ENCODE measurements around the gene ST8SIA2. TPM values are rescaled to one million over a fixed set of nuclear protein-coding genes. Genes with fewer than 3 reads are reported as not detected.

Gene ST8SIA2
- total RNA-seq, 1 donor from 2014 or later: 4.1 TPM

- TF ChIP-seq CTCF (IDR thresholded peaks at IDR 0.05; ENCODE audit: unreplicated experiment): no peak
- H3K36me3 Mint-ChIP-seq (ENCODE audit: low read depth, unreplicated experiment): no peaks in the 10 kb centered on the region
- H3K4me1 Mint-ChIP-seq (ENCODE audit: unreplicated experiment): peaks cover 4% of the 10 kb centered on the region
- no peaks in the 10 kb centered on the region for H3K9me3 Mint-ChIP-seq (ENCODE audit: unreplicated experiment)
- no peak overlapping the region for H3K4me3 Mint-ChIP-seq (ENCODE audit: unreplicated experiment)
- H3K27me3 Mint-ChIP-seq (ENCODE audit: unreplicated experiment): peaks cover 4% of the 10 kb centered on the region
- no peak for DNase-seq (ENCODE audit: low spot score)
- no peak overlapping the region for H3K27ac Mint-ChIP-seq (ENCODE audit: unreplicated experiment)
Measured at GRCh38 chr15:92460023-92460422, 66.3 kb downstream of the ST8SIA2 start.

DNA sequence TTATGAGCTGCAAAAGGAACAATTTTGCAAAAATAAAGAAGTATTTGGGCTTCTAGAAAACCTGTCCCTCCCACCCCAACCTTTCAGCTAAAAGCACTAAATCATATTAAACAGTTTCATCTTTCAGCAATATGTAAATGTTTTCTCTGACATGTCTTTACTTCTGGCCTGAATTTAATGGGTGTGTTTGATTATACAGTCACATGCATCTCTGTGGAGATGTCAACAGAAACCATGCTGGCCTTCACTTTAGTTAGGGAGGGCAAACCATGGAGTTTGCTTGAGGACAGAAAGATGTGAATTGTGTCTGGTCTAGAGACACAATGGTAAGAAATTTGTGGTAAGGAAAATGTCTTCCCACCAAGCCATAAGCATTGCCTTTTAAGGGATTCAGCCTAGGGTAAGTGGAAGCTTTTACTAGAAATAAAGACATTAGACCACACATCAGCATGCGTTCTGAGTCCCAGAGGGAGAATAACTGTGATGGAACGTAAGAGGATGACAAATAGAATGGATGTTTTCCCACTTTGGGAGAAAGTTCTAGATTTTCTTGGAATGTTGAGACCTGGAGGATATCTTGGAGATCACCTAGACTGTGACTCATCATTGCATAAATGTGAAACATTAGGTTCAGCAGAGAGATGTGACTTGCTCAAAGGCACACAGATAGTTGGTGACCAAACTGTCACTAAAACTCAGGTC, 68.9 kb downstream of the ST8SIA2 start:
- Mint-ChIP-seq H3K27me3 (ENCODE audit: unreplicated experiment) (peaks cover 4% of the 10 kb centered on the region), H3K4me3 (ENCODE audit: unreplicated experiment) (no peak overlapping the region), H3K27ac (ENCODE audit: unreplicated experiment) (no peak overlapping the region), H3K4me1 (ENCODE audit: unreplicated experiment) (peaks cover 4% of the 10 kb centered on the region), H3K36me3 (ENCODE audit: low read depth, unreplicated experiment) (no peaks in the 10 kb centered on the region), H3K9me3 (ENCODE audit: unreplicated experiment) (no peaks in the 10 kb centered on the region)
- no peak for DNase-seq (ENCODE audit: low spot score)
- no peak for TF ChIP-seq CTCF (IDR thresholded peaks at IDR 0.05; ENCODE audit: unreplicated experiment)

- Mint-ChIP-seq H3K27ac (ENCODE audit: unreplicated experiment) (no peak overlapping the region), H3K27me3 (ENCODE audit: unreplicated experiment) (peaks cover 4% of the 10 kb centered on the region), H3K9me3 (ENCODE audit: unreplicated experiment) (no peaks in the 10 kb centered on the region), H3K4me3 (ENCODE audit: unreplicated experiment) (no peak overlapping the region), H3K36me3 (ENCODE audit: low read depth, unreplicated experiment) (no peaks in the 10 kb centered on the region), H3K4me1 (ENCODE audit: unreplicated experiment) (peaks cover 4% of the 10 kb centered on the region)
- no peak for TF ChIP-seq CTCF (IDR thresholded peaks at IDR 0.05; ENCODE audit: unreplicated experiment)
- no peak for DNase-seq (ENCODE audit: low spot score)
Measured at GRCh38 chr15:92463352-92463751, 69.7 kb downstream of the ST8SIA2 start.

DNA sequence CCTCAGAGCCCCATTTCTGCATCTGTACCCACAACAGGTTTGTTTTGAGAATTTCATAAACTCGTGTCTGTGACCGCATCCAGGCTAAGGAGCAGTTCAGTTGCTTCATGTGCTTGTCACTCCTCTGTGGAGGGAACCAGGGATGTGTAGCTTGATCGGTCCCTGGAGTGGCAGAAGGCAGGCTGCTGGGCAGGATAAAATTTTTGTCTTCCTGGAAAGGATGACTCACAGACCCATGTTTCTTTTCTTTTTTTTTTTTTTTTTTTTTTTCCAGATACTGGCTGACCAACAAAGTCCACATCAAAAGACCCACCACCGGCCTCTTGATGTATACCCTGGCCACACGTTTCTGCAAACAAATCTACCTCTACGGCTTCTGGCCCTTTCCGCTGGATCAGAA, 70.1 kb downstream of the ST8SIA2 start:
- DNase-seq (ENCODE audit: low spot score): no peak
- H3K27ac Mint-ChIP-seq (ENCODE audit: unreplicated experiment): no peak overlapping the region
- H3K9me3 Mint-ChIP-seq (ENCODE audit: unreplicated experiment): no peaks in the 10 kb centered on the region
- H3K4me3 Mint-ChIP-seq (ENCODE audit: unreplicated experiment): no peak overlapping the region
- H3K27me3 Mint-ChIP-seq (ENCODE audit: unreplicated experiment): peaks cover 4% of the 10 kb centered on the region
- H3K36me3 Mint-ChIP-seq (ENCODE audit: low read depth, unreplicated experiment): no peaks in the 10 kb centered on the region
- no peak for TF ChIP-seq CTCF (IDR thresholded peaks at IDR 0.05; ENCODE audit: unreplicated experiment)
- H3K4me1 Mint-ChIP-seq (ENCODE audit: unreplicated experiment): peaks cover 4% of the 10 kb centered on the region

DNA sequence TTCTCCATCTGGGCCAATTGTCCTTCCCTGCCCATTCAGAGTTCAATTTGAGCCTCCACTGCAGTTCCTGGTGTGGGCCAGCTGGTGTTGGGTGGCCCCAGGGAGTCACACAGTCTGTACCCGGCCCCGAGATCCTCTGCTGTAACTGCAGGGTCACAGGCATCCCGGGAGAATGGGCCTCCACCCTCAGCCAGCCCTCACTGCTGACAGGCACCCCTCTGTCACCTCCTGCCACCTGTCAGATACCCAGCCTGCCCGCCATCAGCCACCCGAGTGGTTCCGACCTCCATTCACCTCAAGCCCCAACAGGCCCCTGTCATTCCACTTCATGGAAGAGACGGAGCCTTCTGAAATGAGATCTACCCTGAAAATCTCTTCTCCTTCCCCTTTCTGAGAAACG, 73.2 kb downstream of the ST8SIA2 start:
- TF ChIP-seq CTCF (IDR thresholded peaks at IDR 0.05; ENCODE audit: unreplicated experiment): no peak
- peaks cover 4% of the 10 kb centered on the region for H3K27me3 Mint-ChIP-seq (ENCODE audit: unreplicated experiment)
- no peak for DNase-seq (ENCODE audit: low spot score)
- no peaks in the 10 kb centered on the region for H3K36me3 Mint-ChIP-seq (ENCODE audit: low read depth, unreplicated experiment)
- peaks cover 7% of the 10 kb centered on the region for H3K4me1 Mint-ChIP-seq (ENCODE audit: unreplicated experiment)
- no peak overlapping the region for H3K4me3 Mint-ChIP-seq (ENCODE audit: unreplicated experiment)
- no peak overlapping the region for H3K27ac Mint-ChIP-seq (ENCODE audit: unreplicated experiment)
- no peaks in the 10 kb centered on the region for H3K9me3 Mint-ChIP-seq (ENCODE audit: unreplicated experiment)

Data from endothelial cell (in vitro differentiated cells).